ENCODE results near the gene CCR7. TPM values are rescaled to one million over a fixed set of nuclear protein-coding genes. Genes with fewer than 3 reads are reported as not detected.
"Not testable (repeated sequence)": the region's sequence is repeated elsewhere in the genome, so short reads cannot be mapped to it uniquely, and the experiment has no call there.

Gene CCR7
- polyA plus RNA-seq, 2 of the 4 experiments (the other 2 are of a cell fraction): 0.84 to 1.4 TPM

GRCh38 chr17:40547785-40548478 lies 17.3 kb downstream of the CCR7 start (continued):
- TF ChIP-seq ELK1 (IDR thresholded peaks at IDR 0.05; ENCODE audit: low read depth, low read length) (no peak), CHD2 (IDR thresholded peaks at IDR 0.05; ENCODE audit: low read length, partially characterized antibody) (no peak), BCL3 (IDR thresholded peaks at IDR 0.05) (no peak)

GRCh38 chr17:40547079-40547784 lies 18.0 kb downstream of the CCR7 start:
- ChIA-PET POLR2A (interaction anchor here (0.9 to 5.3 kb wide), 5 partner anchors 11 to 77 kb away, joined by 3 to 51 read pairs (median 25); no protein-coding TSS in a partner anchor), CTCF (interaction anchor here (0.7 to 36.6 kb wide), 10 partner anchors 7 to 1116 kb away, joined by 3 to 1144 read pairs (median 6); partner anchors contain the start of gene CCR7)
- TF ChIP-seq EHF (CRISPR knock-in tag; IDR thresholded peaks at IDR 0.05): peak; percentile 85
- peak; percentile 25; the same call in 1 of the 2 replicates for TF ChIP-seq MAX (IDR thresholded peaks at IDR 0.05)
- TF ChIP-seq HOXA7 (CRISPR knock-in tag; IDR thresholded peaks at IDR 0.05): peak; percentile 12; the same call in 1 of the 2 replicates
- TF ChIP-seq GATA3 (IDR thresholded peaks at IDR 0.05; ENCODE audit: borderline replicate concordance): no peak
- 0 out of 2 replicates have a peak, but pooled peaks have one; percentile 52 for TF ChIP-seq FOSB (CRISPR knock-in tag; IDR thresholded peaks at IDR 0.05)
- TF ChIP-seq ATOH8 (CRISPR knock-in tag; IDR thresholded peaks at IDR 0.05; ENCODE audit: low read depth): 0 out of 2 replicates have a peak, but pooled peaks have one; percentile 28
- peak; percentile 69; the same call in 1 of the 2 replicates for TF ChIP-seq HOXB13 (CRISPR knock-in tag; IDR thresholded peaks at IDR 0.05; ENCODE audit: low read depth)
- no peak for TF ChIP-seq CEBPB (IDR thresholded peaks at IDR 0.05)
- peak; percentile 72; the same call in 1 of the 2 replicates for TF ChIP-seq HOXB5 (CRISPR knock-in tag; IDR thresholded peaks at IDR 0.05)
- TF ChIP-seq CBX8 (IDR thresholded peaks at IDR 0.05): no peak
- Histone ChIP-seq H3K27ac (peak overlapping the region; percentile 95 to 99), H3K4me3 (no peak overlapping the region), H3K4me1 (peaks cover 83% of the 10 kb centered on the region), H3K9me3 (no peaks in the 10 kb centered on the region), H3K4me2 (peak overlapping the region; percentile 79)
- no peak for ATAC-seq
- no peak for FAIRE-seq
- WGBS (ENCODE audit: missing lambda C conversion rate): 73% methylated on average over 11 of the region's 11 CpGs
- DNase-seq (ENCODE audit: low read depth in 1 of 2, low spot score in 1 of 2): no peak

GRCh38 chr17:40546497-40546896 lies 18.8 kb downstream of the CCR7 start:
- not testable (repeated sequence) for H3K4me2 ChIP-seq; ATAC-seq; H3K4me3 ChIP-seq; FAIRE-seq; H3K9me3 ChIP-seq; DNase-seq (ENCODE audit: low read depth in 1 of 2, low spot score in 1 of 2)
- POLR2A ChIA-PET: interaction anchor here (3.5 kb wide), 1 partner anchor 61 kb away, joined by 25 read pairs; no protein-coding TSS in a partner anchor
- Histone ChIP-seq H3K27ac (peak overlapping the region; percentile 95 to 99), H3K4me1 (peaks cover 83% of the 10 kb centered on the region)
- CTCF ChIA-PET: interaction anchor here (26.0 to 36.6 kb wide), 2 partner anchors 7 to 12 kb away, joined by 1144 read pairs; partner anchors contain the start of gene CCR7
- 87% methylated on average over 4 of the region's 4 CpGs for WGBS (ENCODE audit: missing lambda C conversion rate)
- TF ChIP-seq KDM1A (IDR thresholded peaks at IDR 0.05; ENCODE audit: low read depth): peak; percentile 44; the same call in 1 of the 2 replicates
- TF ChIP-seq HDAC2 (IDR thresholded peaks at IDR 0.05): 0 out of 2 replicates have a peak, but pooled peaks have one; percentile 17
- TF ChIP-seq FOSB (CRISPR knock-in tag; IDR thresholded peaks at IDR 0.05): 0 out of 2 replicates have a peak, but pooled peaks have one; percentile 15
